ENCODE data around the gene EML6. TPM values are rescaled to one million over a fixed set of nuclear protein-coding genes. Genes with fewer than 3 reads are reported as not detected.

EML6 gene
- total RNA-seq, 4 donors from 2014 or later = 2.3 to 15.1 (median 4.1) TPM

- no peaks in the 10 kb centered on the region for H3K27me3 ChIP-seq
- H3K9me3 ChIP-seq = no peaks in the 10 kb centered on the region
Observed at GRCh38 chr2:54767921-54768320, 44.5 kb downstream of the EML6 start.

DNA sequence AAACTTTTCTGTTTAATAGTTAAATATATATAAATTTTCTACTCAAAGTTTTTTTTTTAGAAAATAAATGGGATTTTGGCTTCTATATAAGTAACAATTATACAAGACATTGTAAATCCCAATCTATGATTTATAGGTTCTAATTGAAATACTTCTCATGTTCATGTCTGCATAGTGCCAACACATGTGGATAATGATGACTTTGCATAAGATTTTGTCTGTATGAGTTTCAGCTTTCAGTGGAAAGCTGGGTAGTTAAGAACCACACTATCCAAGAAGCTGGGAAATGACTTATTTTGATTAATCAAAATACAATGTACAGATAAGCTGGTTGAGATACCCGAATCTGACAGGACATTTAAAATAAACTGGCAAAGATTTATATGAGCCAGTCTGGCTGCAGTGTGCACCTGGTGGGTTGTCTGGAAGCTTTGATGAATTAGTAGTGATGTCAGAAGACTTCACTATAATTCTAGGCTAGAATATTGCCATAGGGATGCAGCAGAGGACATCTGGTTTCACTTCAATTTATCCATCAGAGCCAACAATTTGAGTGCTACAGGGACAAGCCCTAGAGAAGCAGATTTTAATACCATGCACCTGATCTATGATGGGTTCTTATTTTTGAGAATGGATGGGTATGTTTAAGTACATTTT is 45.4 kb downstream of the EML6 start:
- TF ChIP-seq POLR2AphosphoS5 (IDR thresholded peaks at IDR 0.05) (no peak), EP300 (IDR thresholded peaks at IDR 0.05) (no peak)
- TF ChIP-seq, protein P1, sequence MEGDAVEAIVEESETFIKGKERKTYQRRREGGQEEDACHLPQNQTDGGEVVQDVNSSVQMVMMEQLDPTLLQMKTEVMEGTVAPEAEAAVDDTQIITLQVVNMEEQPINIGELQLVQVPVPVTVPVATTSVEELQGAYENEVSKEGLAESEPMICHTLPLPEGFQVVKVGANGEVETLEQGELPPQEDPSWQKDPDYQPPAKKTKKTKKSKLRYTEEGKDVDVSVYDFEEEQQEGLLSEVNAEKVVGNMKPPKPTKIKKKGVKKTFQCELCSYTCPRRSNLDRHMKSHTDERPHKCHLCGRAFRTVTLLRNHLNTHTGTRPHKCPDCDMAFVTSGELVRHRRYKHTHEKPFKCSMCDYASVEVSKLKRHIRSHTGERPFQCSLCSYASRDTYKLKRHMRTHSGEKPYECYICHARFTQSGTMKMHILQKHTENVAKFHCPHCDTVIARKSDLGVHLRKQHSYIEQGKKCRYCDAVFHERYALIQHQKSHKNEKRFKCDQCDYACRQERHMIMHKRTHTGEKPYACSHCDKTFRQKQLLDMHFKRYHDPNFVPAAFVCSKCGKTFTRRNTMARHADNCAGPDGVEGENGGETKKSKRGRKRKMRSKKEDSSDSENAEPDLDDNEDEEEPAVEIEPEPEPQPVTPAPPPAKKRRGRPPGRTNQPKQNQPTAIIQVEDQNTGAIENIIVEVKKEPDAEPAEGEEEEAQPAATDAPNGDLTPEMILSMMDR (IDR thresholded peaks at IDR 0.05) = no peak
- no peaks in the 10 kb centered on the region for H3K36me3 ChIP-seq
- H3K27me3 ChIP-seq = no peaks in the 10 kb centered on the region
- no peak overlapping the region for H3K27ac ChIP-seq
- WGBS = 34% methylated on average over 1 of the region's 1 CpG
- no peaks in the 10 kb centered on the region for H3K9me3 ChIP-seq
- no peak overlapping the region for H3K4me3 ChIP-seq
- DNase-seq (ENCODE audit: low spot score in 2 of 2) = no peak
- peaks cover 3% of the 10 kb centered on the region for H3K4me1 ChIP-seq

More at GRCh38 chr2:54767921-54768320, 44.5 kb downstream of the EML6 start:
- DNase-seq (ENCODE audit: low spot score in 2 of 2) = no peak
- Histone ChIP-seq H3K4me1 (peaks cover 3% of the 10 kb centered on the region), H3K36me3 (no peaks in the 10 kb centered on the region), H3K4me3 (no peak overlapping the region), H3K27ac (no peak overlapping the region)
- TF ChIP-seq EP300 (IDR thresholded peaks at IDR 0.05) (no peak), POLR2AphosphoS5 (IDR thresholded peaks at IDR 0.05) (no peak), POLR2A (IDR thresholded peaks at IDR 0.05) (no peak)
- TF ChIP-seq, protein P1 (IDR thresholded peaks at IDR 0.05) = no peak

DNA sequence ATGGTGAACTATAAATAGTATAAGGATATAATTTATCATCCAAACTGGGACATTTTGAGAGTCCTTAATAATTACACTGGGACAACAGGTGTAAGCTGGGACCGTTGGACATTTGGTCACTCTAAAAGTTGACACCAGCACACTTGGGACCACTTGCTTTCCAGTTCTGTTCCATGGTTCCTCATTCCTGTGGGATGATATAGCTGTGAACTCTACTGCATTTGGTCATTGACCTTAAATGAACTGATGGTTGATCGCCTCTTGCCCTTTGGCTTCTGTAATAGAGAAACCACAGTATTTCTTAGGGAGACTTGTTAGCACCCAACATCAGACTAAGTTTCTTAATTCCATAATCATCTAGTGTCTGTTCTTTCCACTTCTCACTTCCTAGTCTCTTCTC is 46.7 kb downstream of the EML6 start:
- H3K27me3 ChIP-seq = no peaks in the 10 kb centered on the region
- 84% methylated on average over 2 of the region's 2 CpGs for WGBS
- DNase-seq (ENCODE audit: low spot score in 2 of 2) = no peak
- TF ChIP-seq POLR2AphosphoS5 (IDR thresholded peaks at IDR 0.05) (no peak), POLR2A (IDR thresholded peaks at IDR 0.05) (no peak), EP300 (IDR thresholded peaks at IDR 0.05) (no peak)
- TF ChIP-seq, protein P1 (IDR thresholded peaks at IDR 0.05) = no peak
- H3K9me3 ChIP-seq = peaks cover 1% of the 10 kb centered on the region
- H3K4me1 ChIP-seq = peaks cover 3% of the 10 kb centered on the region
- H3K27ac ChIP-seq = no peak overlapping the region
- no peaks in the 10 kb centered on the region for H3K36me3 ChIP-seq
- H3K4me3 ChIP-seq = no peak overlapping the region

DNA sequence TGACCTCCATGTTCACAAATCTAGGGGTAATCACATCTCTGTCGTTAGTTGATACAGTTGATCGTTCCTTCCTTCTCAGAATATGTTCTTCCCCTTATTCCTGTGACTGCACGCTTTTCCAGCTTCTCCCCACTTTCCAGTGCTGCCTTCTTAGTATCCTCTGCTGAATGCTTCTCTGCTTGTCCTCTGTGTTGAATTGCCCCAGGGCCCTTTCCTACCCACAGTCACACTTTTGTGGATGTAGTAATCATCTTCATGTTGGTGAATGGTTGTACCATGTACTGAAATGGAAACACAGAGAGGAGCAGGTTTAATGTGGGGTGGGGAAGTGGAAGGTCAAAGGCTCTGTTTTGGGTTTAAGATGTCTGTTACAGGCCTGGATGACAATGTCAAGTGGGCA is 47.2 kb downstream of the EML6 start:
- H3K4me3 ChIP-seq = no peak overlapping the region
- no peaks in the 10 kb centered on the region for H3K36me3 ChIP-seq
- 92% methylated on average over 3 of the region's 3 CpGs for WGBS
- no peak overlapping the region for H3K27ac ChIP-seq
- H3K27me3 ChIP-seq = no peaks in the 10 kb centered on the region
- TF ChIP-seq EP300 (IDR thresholded peaks at IDR 0.05) (no peak), POLR2AphosphoS5 (IDR thresholded peaks at IDR 0.05) (no peak), POLR2A (IDR thresholded peaks at IDR 0.05) (no peak)
- TF ChIP-seq, protein P1 (IDR thresholded peaks at IDR 0.05) = no peak
- DNase-seq (ENCODE audit: low spot score in 2 of 2) = no peak
- peaks cover 3% of the 10 kb centered on the region for H3K4me1 ChIP-seq
- H3K9me3 ChIP-seq = peaks cover 6% of the 10 kb centered on the region

- peaks cover 3% of the 10 kb centered on the region for H3K4me1 ChIP-seq
- no peaks in the 10 kb centered on the region for H3K27me3 ChIP-seq
- H3K27ac ChIP-seq = no peak overlapping the region
- H3K9me3 ChIP-seq = peaks cover 12% of the 10 kb centered on the region
- DNase-seq (ENCODE audit: low spot score in 2 of 2) = no peak
- WGBS = 59% methylated on average over 10 of the region's 10 CpGs
- TF ChIP-seq, protein P1 (IDR thresholded peaks at IDR 0.05) = no peak
- no peaks in the 10 kb centered on the region for H3K36me3 ChIP-seq
- no peak overlapping the region for H3K4me3 ChIP-seq
Observed at GRCh38 chr2:54771166-54771885, 47.9 kb downstream of the EML6 start.
